Stimulated activated CD8-positive, alpha-beta memory T cell treated with anti-CD3 and anti-CD28 coated beads, Interleukin-7, amount 100 ng/mL, for 4 hours (primary cell): Measurements from ENCODE around the gene CERS3.
"Not testable (repeated sequence)": the region's sequence is repeated elsewhere in the genome, so short reads cannot be mapped to it uniquely, and the experiment has no call there.

ENCODE experiments used
- DNase-seq, 2 donors: peaks; one replicate each; pipeline ENCODE4 v3.0.0-alpha.2; 2020; ENCODE audit warnings: low read depth in 2 of 2

CERS3 gene

DNA sequence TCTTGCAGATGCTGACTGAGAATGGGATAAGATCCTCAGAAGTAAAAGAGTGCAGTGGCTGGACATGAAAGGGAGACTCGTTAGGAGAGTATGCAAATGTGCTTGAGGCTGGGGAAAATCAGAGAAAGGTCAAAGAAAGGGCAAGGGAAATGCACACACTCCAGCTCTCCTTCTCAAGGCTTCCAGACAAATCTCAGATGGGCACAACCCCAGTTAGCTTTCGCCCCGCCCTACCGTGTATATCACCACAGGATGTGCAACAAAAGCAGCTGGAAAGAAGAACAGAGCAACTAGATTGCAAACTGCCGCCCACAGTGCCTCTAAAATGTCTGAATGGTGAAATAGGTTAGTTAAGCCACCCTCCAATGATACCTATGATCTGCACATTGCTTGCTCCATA, 63.9 kb downstream of the CERS3 start:
- DNase-seq, result no peak

DNA sequence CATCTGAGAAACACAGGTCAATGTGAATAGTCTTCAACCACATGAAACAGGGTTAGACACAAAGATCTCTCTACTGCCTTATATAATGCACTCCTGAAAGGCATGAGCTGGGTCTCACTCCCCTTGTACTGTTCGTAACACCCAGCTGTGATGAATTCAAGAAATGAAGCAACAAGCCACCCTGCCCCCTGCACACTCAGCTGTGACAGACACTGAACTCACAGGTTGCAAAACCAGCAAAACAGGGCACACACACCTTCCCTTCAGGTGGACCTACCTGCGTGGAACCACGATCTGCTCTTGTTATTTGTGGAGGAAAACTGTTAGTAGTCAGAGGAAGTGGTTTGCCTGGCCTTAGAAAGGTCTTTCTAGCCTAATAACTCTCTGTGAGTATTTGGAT, 64.5 kb downstream of the CERS3 start:
- DNase-seq, result no peak

- no peak for DNase-seq
Measured at GRCh38 chr15:100463515-100463914, 65.2 kb downstream of the CERS3 start.

DNA sequence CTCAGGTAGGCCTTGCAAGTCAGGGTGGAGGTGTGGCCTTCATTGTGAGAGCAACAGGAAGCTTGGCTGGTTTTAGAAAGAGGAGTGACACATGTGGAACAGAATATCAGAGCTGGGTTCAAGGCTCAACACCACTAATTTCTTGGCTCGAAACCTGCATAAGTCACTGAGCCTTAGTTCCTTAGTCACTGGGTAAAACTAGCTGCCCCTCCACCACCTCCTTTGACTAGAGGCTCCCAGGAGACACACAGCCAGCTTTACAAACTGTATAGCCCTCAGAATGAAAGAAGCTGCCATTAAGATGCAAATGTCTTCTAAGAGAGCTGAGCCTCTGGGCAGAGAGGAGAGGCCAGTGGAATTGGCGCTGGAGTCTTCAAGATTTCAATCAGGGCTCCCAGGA, 67.7 kb downstream of the CERS3 start:
- DNase-seq, result no peak

DNA sequence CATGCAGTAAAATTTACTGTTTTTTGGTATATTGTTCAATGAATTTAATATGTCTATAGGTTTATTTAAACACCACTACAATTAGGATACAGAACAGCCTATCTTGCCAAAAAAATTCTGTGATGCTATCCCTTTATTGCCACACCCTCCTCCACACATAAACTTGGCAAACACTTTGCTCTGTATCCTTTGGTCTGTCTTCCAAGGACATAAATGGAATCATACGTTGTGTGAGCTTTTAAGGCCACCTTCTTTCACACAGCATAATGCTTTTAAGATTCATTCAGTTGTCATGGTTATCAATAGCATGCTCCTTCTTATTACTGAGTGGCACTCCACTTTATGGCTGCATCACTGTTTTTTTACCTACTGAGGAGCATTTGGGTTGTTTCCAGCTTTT, 71.5 kb downstream of the CERS3 start:
- DNase-seq, result no peak

DNA sequence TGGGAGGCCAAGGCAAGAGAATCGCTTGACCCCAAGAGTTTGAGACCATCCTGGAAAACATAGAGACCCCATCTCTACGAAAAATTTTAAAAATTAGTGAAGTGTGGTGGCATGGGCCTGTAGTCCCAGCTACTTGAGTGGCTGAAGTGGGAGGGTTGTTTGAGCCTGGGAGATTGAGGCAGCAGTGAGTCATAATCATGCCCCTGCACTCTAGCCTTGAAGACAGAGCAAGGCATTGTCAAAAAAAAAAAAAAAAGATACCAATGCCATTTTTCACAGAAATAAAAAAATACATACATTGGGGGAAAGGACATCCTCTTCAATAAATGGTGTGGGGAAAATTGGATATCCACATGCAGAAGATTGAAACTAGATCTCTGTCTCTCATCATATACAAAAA, 74.6 kb downstream of the CERS3 start:
- DNase-seq, result no peak

DNA sequence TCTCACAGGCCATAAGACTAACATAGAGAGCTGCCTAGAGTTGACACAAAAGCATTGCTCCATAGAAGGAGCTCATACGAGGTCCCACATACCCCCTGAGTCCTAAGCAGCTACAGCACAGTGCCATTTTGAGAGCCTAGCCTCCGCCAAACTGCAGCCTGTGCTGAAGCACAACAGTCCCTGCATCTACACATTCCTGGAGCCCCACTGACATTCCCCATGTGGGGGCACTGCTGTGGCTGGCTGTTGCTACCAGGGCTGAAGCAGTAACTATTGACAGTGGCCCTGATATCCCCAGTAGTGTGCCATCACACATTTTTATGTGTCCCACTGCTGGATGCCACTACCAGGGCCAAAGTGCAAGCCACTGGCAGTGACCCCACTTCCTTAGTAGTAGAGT, 80.3 kb downstream of the CERS3 start:
- no peak for DNase-seq

DNA sequence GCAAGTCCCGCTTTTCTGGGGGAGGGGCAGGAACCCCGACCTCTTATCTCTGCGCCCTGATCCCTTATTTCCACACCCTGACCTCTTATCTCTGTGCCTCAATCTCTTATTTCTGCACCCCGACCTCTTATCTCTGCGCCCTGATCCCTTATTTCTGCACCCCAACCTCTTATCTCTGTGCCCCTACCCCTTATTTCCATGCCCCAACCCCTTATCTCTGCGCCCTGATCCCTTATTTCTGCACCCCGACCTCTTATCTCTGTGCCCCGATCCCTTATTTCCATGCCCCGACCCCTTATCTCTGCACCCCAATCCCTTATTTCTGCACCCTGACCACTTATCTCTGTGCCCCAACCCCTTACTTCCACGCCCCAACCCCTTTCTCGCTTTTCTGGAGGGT, 87.7 kb downstream of the CERS3 start:
- not testable (repeated sequence) for DNase-seq

DNA sequence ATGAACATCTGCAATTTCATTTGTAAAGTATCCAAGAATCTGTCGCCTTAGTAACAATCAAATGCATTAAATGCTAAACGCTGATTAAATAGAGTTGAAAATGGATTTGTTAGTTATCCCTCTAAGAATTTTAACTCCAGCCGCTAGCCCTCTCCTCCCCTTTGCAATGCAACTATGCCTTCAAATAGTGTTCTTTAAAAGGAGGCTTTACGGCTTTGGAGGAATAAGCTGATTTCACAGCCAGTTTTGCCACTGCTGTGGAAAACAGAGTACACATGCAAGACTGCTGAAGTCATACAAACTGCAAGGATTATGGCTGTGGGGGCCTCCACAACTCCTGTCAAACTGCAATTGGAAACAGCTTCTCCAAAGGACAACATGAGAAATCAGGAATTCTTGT, 89.2 kb downstream of the CERS3 start:
- DNase-seq, result no peak

- DNase-seq, result no peak
Measured at GRCh38 chr15:100438570-100438969, 90.2 kb downstream of the CERS3 start.

- no peak for DNase-seq
Measured at GRCh38 chr15:100437261-100437660, 91.5 kb downstream of the CERS3 start.

DNA sequence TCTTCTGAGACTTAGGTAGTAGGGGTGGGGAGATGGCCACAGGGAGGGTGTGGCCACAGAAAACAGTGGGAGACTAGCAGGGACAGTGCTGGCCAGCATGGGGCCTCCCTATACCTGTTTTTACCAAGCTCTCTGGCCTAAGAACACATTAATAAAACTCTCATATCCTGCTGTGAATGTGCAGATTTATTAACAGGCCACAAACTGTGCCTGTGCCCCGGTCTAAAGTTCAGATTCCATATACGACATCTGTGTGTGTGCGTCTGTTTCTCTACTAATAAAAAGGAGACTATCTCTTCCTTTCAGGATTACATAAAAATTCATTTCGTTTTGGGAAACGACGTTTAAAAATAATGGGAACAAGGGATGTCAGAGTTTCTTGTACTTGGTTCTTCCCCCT, 94.2 kb downstream of the CERS3 start:
- DNase-seq, result no peak

DNA sequence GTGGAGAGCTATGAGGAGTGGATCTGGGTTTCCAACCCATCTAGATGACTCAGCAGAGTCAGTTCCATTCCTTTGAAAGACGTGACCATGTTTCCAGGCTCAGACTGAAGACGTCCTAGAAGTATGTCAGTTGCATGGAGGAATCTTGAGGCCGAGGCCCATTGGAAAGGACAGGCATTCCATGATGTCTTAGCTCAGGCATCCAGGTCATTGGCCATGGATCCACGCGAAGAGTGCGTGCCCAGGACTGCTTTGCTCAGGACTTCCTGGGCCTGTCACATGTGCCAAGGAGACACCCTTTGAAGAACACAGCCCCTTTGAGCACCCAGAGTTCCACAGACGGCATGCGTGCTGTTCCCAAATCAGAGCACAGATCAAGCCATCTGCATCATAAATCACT, 94.7 kb downstream of the CERS3 start:
- no peak for DNase-seq

DNA sequence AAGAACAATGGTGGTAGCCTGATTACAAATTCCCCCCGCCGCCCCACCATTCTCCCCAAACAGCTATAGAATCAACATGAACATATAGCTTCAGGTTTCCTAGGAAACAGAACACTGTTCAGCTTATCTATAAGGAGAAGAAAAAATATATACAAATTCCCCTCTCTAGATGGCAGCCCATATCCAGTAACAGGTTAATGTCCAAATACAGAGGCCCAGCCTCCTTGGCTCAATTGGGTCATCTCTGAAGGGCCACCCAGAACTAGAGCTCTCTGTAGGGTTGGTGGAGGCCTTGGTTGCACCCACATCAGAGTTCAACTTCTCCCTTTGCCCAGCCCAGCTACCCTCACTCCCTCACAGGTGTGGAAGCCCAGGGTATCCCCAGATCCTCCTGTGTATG, 95.4 kb downstream of the CERS3 start:
- no peak for DNase-seq

DNA sequence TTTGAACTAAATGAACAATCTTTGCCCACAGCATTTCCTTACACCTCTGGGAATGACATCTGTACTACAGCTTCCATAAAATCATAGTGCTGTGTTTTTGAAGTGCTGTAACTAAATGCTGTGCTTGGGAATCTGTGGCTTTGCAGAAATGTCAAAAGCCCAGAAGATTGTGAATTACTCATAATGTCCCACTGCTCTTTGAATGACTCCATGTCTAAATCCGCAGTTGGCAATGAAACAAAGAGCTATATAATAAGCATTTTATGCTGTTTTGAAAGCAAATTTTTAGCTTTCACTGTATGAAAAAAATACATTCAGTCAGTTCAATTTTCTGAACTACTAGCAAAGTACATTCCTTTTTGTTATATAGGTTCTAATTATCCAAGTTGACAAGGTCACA, 98.3 kb downstream of the CERS3 start:
- no peak for DNase-seq

- DNase-seq, result no peak
Measured at GRCh38 chr15:100429116-100429728, 99.5 kb downstream of the CERS3 start.

GRCh38 chr15:100426937-100427336, 101.8 kb downstream of the CERS3 start:
- DNase-seq, result no peak

GRCh38 chr15:100405179-100405578, 123.6 kb downstream of the CERS3 start:
- DNase-seq, result no peak

DNA sequence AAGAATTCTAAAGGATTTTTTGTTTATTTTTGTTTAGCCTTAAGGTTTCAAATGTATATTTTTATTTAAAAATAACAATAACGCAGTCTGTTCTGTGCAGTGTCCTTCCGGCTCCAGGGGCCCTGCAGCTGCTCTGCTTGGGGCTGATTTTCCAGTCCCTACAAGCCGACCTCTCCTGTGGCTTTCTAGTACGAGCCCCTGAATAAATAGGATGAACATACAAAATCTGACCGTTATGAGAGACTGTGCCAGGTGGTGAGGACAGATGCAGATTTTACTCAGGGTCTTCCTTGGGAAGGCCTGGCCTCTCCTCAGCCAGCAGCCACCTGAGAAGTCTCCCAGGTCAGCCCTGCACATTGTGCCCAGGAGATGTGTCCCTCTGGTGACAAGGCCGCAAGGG, 127.8 kb downstream of the CERS3 start:
- DNase-seq, result no peak

DNA sequence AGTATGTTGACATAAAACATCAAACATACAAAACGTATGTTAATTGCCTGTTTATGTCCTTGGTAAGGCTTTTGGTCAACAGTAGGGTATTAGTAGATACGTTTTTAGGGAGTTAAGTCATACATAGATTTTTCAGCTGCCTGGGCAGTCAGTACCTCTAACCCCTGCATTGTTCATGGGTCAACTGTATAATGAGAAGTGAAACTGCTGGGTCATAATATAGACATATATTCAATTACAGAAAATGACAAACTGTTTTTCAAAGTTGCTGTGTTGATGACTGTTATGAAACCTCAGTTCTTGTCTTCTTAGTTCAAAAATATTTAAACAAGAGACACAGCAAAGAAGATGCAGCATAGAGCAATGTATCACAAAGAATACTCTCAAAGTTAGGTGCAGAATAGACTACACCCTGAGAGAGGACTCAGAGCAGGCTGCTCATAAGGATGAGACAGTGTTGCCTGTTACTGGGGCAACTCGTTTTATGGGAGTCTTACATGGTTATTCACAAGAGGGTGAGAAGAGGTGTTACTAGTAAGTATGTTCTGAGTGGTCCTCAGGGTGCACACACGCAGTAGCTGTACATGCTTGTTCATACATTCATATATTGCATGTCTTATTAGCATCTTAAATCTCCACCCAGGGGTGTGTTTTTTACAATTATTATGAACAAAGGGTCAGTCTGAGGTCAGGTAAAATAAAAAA, 133.9 kb downstream of the CERS3 start:
- DNase-seq, result no peak

GRCh38 chr15:100393008-100393407, 135.7 kb downstream of the CERS3 start:
- no peak for DNase-seq

DNA sequence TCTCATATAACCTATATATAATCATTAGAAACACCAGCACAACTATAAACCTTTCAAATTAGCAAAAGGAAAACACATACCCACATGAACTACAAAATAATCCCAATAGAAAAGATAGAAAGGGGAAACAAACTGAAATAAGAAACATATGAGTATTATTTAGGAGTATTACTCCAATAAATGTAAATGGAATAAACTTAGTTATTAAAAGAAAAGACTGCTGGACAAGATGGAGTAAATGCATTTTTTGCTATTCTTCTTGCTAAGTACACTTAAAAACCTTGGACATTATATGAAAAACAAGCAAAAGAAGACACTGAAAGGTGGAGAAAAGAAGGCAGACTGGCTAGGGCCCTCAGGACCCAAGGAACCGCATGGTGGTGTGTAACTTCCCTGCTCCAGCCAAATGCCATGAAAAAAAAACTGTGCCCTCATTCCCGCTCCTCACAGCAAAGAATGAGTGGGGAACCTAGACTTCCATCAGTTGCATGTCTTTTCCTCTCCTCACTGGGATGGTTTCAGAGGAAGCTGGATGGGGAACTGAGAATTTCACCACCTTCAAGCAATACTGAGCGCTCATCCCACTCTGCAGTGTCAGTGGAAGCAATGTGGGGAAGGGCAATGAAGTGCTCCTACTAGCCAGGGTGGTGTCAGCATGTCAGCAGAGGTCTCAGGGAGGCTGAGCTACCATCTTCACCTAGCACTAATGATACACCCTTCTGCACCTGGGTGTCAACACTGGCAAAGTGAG, 143.3 kb downstream of the CERS3 start:
- no peak for DNase-seq

DNA sequence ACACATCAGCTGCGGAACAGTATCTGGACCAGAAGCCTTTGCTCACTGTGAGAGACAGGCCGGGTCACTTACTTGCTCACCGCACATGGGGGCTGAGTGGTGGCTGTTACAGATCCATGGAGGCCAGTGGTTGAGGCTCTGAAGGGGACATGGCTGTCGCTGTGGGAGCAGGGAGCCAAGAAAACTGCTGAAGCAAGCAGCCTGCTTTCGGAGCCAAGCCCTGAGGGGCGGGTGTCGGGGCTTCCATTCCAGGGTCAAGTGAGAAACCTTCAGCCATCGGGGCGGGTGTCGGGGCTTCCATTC, 144.7 kb downstream of the CERS3 start:
- DNase-seq, result no peak
